ENCODE measurements around the gene MAML3.

GRCh38 chr4:139826426-139826825, 327.6 kb downstream of the MAML3 start:
- no peak for TF ChIP-seq CTCF (IDR thresholded peaks at IDR 0.05 in 8 of 11, conservative IDR thresholded peaks at IDR 0.05 in 3 of 11)
- no peak for TF ChIP-seq POLR2AphosphoS5 (IDR thresholded peaks at IDR 0.05)

Data from spleen (tissue), 7 donors.